H1 (cell line): Measurements from ENCODE around the gene COX6A1. TPM values are rescaled to one million over a fixed set of nuclear protein-coding genes. Genes with fewer than 3 reads are reported as not detected.

Source experiments
- BACH1 ChIP-seq: IDR thresholded peaks from 2 replicates; pipeline ENCODE4 v1.6.1; 2012; ENCODE audit warnings: low read length, improper control_type of control experiment
- CEBPB ChIP-seq: IDR thresholded peaks from 2 replicates; pipeline ENCODE4 v1.6.1; 2012; ENCODE audit warnings: low read depth, low read length
- EGR1 ChIP-seq: IDR thresholded peaks from 2 replicates; pipeline ENCODE4 v1.6.1; 2011; ENCODE audit warnings: low read depth, low read length, borderline replicate concordance
- EP300 ChIP-seq, 2 experiments: IDR thresholded peaks; 1 replicate in 1 of 2; 2 replicates in 1 of 2; pipeline ENCODE4 v1.6.1; 2011 to 2012; ENCODE audit warnings: low read depth in 2 of 2, low read length in 2 of 2, mild to moderate bottlenecking in 2 of 2, borderline replicate concordance in 1 of 2, inconsistent platforms in 1 of 2, moderate library complexity in 1 of 2
- GABPA ChIP-seq: IDR thresholded peaks from 2 replicates; pipeline ENCODE4 v1.6.1; 2011; ENCODE audit warnings: mild to moderate bottlenecking, low read length, moderate library complexity, borderline replicate concordance; ENCODE audit not compliant: insufficient read depth
- GTF2F1 ChIP-seq: IDR thresholded peaks from 2 replicates; pipeline ENCODE4 v1.6.1; 2012; ENCODE audit warnings: low read depth, low read length, improper control_type of control experiment, borderline replicate concordance
- POLR2A ChIP-seq, 2 experiments: IDR thresholded peaks; 1 replicate in 1 of 2; 2 replicates in 1 of 2; pipeline ENCODE4 v1.6.1; 2011; ENCODE audit warnings: low read depth in 2 of 2, low read length in 2 of 2, mild to moderate bottlenecking in 2 of 2; ENCODE audit errors: control extremely low read depth in 1 of 2
- POLR2AphosphoS5 ChIP-seq: IDR thresholded peaks from 2 replicates; pipeline ENCODE4 v1.6.1; 2011; ENCODE audit warnings: low read depth, low read length
- RFX5 ChIP-seq: IDR thresholded peaks from 2 replicates; pipeline ENCODE4 v1.6.1; 2011; ENCODE audit warnings: low read depth, low read length, improper control_type of control experiment, borderline replicate concordance
- RXRA ChIP-seq: IDR thresholded peaks from 2 replicates; pipeline ENCODE4 v1.6.1; 2011; ENCODE audit warnings: low read depth, mild to moderate bottlenecking, low read length, moderate library complexity; ENCODE audit not compliant: insufficient read depth
- SAP30 ChIP-seq: fragments of 300-600 bp; sonication (generic); IDR thresholded peaks from 2 replicates; pipeline ENCODE4 v1.7.1; 2012; ENCODE audit warnings: low read length, moderate library complexity, mild to moderate bottlenecking, inconsistent platforms; ENCODE audit not compliant: insufficient read depth, insufficient replicate concordance
- SIN3A ChIP-seq, 2 experiments: IDR thresholded peaks in 1 of 2; conservative IDR thresholded peaks in 1 of 2; 2 replicates each; pipeline ENCODE4 v1.6.1; 2011 to 2012; ENCODE audit warnings: low read length in 2 of 2, improper control_type of control experiment in 1 of 2, low read depth in 1 of 2, mild to moderate bottlenecking in 1 of 2
- SP1 ChIP-seq: IDR thresholded peaks from 2 replicates; pipeline ENCODE4 v1.6.1; 2011; ENCODE audit warnings: low read depth, low read length
- TAF1 ChIP-seq: IDR thresholded peaks from 2 replicates; pipeline ENCODE4 v1.6.1; 2011; ENCODE audit warnings: mild to moderate bottlenecking, low read depth, low read length
- TEAD4 ChIP-seq: IDR thresholded peaks from 2 replicates; pipeline ENCODE4 v1.6.1; 2012; ENCODE audit warnings: low read depth, low read length, inconsistent platforms, mixed read lengths
- YY1 ChIP-seq: IDR thresholded peaks from 2 replicates; pipeline ENCODE4 v1.6.1; 2011; ENCODE audit warnings: low read depth, mild to moderate bottlenecking, low read length
- ZNF274 ChIP-seq: IDR thresholded peaks from 2 replicates; pipeline ENCODE4 v1.7.0; 2012; ENCODE audit warnings: low read length, borderline replicate concordance; ENCODE audit errors: extremely low read depth
- polyA plus RNA-seq, 7 experiments: library from polyadenylated mRNA; depleted of rRNA in 3 of 7; stranded (reverse) in 5 of 7; unstranded in 2 of 7; fragments of >200 nt in 5 of 7; fragments of 200-250 nt in 2 of 7; gene quantifications; 1 replicate in 5 of 7; 2 replicates in 1 of 7; 4 replicates in 1 of 7; pipeline versions ENCODE4 v1.2.1 to v1.2.3, GENCODE V29; 2011 to 2013; ENCODE audit warnings: missing spikeins in 2 of 7, mixed read lengths in 2 of 7
- total RNA-seq: library from RNA; stranded (reverse); fragmentation: NEBNext Ultra II Directional; extraction: Animal tissue kit (Norgen Biotek cat#: 25700); gene quantifications from 2 replicates; pipeline ENCODE4 v1.2.1, GENCODE V29; 2021
- TF ChIP-seq, protein P1 (sequence below): IDR thresholded peaks from 2 replicates; pipeline ENCODE4 v1.6.1; 2011; ENCODE audit warnings: low read depth, mild to moderate bottlenecking, low read length; ENCODE audit not compliant: insufficient read depth

The COX6A1 gene
- total and polyA plus RNA-seq, 2 of the 8 experiments (the other 6 are each of a cell fraction or from before 2014, with no cell fraction given): 437 to 2,792 TPM

DNA sequence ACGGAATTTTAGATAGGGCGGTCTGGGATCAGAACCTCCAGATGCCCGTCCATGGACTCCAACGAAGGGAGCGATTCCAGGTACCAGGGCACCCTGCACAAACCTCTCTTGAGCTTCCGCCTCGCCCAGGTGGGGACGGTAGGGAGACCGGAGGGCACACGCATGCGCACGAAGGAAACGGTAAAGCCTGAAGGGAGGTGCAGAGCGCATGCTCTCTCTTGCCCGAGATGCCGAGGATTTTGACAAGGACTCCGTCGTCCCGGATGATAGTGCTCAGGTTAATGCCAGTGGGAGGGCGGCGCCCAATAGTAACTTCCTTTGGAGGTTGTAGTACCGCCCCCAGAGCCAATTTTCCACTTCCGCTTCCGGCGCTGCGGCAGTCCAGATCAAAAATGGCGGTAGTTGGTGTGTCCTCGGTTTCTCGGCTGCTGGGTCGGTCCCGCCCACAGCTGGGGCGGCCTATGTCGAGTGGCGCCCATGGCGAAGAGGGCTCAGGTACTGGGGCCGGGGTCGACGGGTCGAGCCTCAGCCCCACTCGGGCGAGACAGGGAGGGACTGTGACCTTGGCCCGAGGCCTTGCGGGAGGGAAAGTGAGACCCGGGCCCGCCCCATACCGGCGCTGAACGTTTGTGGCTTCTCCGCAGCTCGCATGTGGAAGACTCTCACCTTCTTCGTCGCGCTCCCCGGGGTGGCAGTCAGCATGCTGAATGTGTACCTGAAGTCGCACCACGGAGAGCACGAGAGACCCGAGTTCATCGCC is at the start of gene COX6A1 (continued):
- TF ChIP-seq EP300 (IDR thresholded peaks at IDR 0.05; ENCODE audit: borderline replicate concordance in 1 of 2, low read depth in 2 of 2, low read length in 2 of 2) (no peak), EGR1 (no peak), CEBPB (no peak), YY1 (peak; percentile 90), POLR2A (IDR thresholded peaks at IDR 0.05; ENCODE audit: control extremely low read depth in 1 of 2, low read depth in 2 of 2, low read length in 2 of 2) (peak; percentile 35 to 82), SIN3A (conservative IDR thresholded peaks at IDR 0.05 in 1 of 2, IDR thresholded peaks at IDR 0.05 in 1 of 2; ENCODE audit: low read depth in 1 of 2, low read length in 2 of 2) (peak; percentile 6 to 89; a peak in 2 of 4 replicates), ZNF274 (no peak), TAF1 (peak; percentile 90), RFX5 (no peak), GABPA (peak; percentile 84), SAP30 (no peak), TEAD4 (no peak), BACH1 (no peak), GTF2F1 (no peak), SP1 (no peak), RXRA (no peak), POLR2AphosphoS5 (peak; percentile 52; the same call in 1 of the 2 replicates)
- TF ChIP-seq, protein P1, sequence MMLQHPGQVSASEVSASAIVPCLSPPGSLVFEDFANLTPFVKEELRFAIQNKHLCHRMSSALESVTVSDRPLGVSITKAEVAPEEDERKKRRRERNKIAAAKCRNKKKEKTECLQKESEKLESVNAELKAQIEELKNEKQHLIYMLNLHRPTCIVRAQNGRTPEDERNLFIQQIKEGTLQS: no peak
- TF ChIP-seq, all 59 proteins: peak for 18
